Upper lobe of left lung (tissue), 6 donors: Measurements from ENCODE around the gene COL20A1. TPM values are rescaled to one million over a fixed set of nuclear protein-coding genes. Genes with fewer than 3 reads are reported as not detected.

ENCODE experiments used
- ATAC-seq, 2 donors: fragments of 200-7000 bp; cut with Tn5 transposase; one replicate each; pipeline ENCODE4 v1.9.1; 2022; ENCODE audit warnings: mild to moderate bottlenecking in 2 of 2, moderate library complexity in 2 of 2; ENCODE audit not compliant: low FRiP score in 2 of 2
- DNase-seq, 2 donors: peaks; one replicate each; pipeline ENCODE4 v3.0.0-alpha.2; 2019 to 2020
- H3K27ac ChIP-seq, 4 donors: fragments of 200-600 bp; sonication (generic); one replicate each; pipeline ENCODE4 v1.5.1; 2016 to 2019
- H3K27me3 ChIP-seq, 4 donors: fragments of 200-600 bp; sonication (generic); one replicate each; pipeline ENCODE4 v1.5.1; 2017 to 2019
- H3K36me3 ChIP-seq, 4 donors: fragments of 200-600 bp; sonication (generic); one replicate each; pipeline ENCODE4 v1.5.1; 2016 to 2019
- H3K4me1 ChIP-seq, 4 donors: fragments of 200-600 bp; sonication (generic); one replicate each; pipeline ENCODE4 v1.5.1; 2018 to 2019
- H3K4me3 ChIP-seq, 4 donors: fragments of 200-600 bp; sonication (generic); one replicate each; pipeline ENCODE4 v1.5.1; 2017 to 2019; ENCODE audit warnings: mild to moderate bottlenecking in 2 of 4, moderate library complexity in 1 of 4
- H3K9me3 ChIP-seq, 4 donors: fragments of 200-600 bp; sonication (generic); one replicate each; pipeline ENCODE4 v1.5.1; 2018 to 2019
- EP300 ChIP-seq, 4 donors: sonication (generic); formaldehyde crosslinking; IDR thresholded peaks; one replicate each; pipeline ENCODE4 v1.5.1; 2017; ENCODE audit warnings: antibody characterized with exemption in 4 of 4, control low read depth in 2 of 4
- POLR2A ChIP-seq, 4 donors: fragments of 450-650 bp; IDR thresholded peaks; one replicate each; pipeline ENCODE4 v1.5.1; 2016 to 2017; ENCODE audit warnings: antibody characterized with exemption in 4 of 4, mild to moderate bottlenecking in 2 of 4
- POLR2AphosphoS5 ChIP-seq, 2 donors: sonication (generic); formaldehyde crosslinking; IDR thresholded peaks; one replicate each; pipeline ENCODE4 v1.5.1; 2017; ENCODE audit warnings: antibody characterized with exemption in 2 of 2
- WGBS, 2 donors: methylation state at CpG; one replicate each; pipeline ENCODE4 v1.1.5; 2017 to 2018; 5-methylcytosine and 5-hydroxymethylcytosine counted together
- total RNA-seq, 6 donors: library from RNA; depleted of rRNA in 4 of 6; stranded (reverse); fragments of >200 nt in 4 of 6; gene quantifications; one replicate each; pipeline versions ENCODE4 v1.1.0 to v1.2.1, GENCODE V29; 2016 to 2021
- TF ChIP-seq, protein P1 (sequence below), 6 experiments: fragments of 450-650 bp in 4 of 6; fragments of 200-600 bp in 2 of 6; sonication (generic) in 2 of 6; IDR thresholded peaks; one replicate each; pipeline ENCODE4 v1.5.1; 2016 to 2019; ENCODE audit warnings: antibody characterized with exemption in 6 of 6
- donor health status: DM: no; HTN: no; CAD: no; lungs with moderate emphysema.
- donor health status: DM: no; HTN: yes; CAD: no; lungs with severe emphysema.

COL20A1 gene
- total RNA-seq, 6 donors from 2014 or later, result 0.03 TPM; not detected in 5

- WGBS, 2 donors, result 93 to 96% methylated on average over 8 of the region's 8 CpGs
- H3K4me1 ChIP-seq, result peaks cover 0 to 5% (median 2%) of the 10 kb centered on the region in 4 donors
- no peaks in the 10 kb centered on the region for H3K36me3 ChIP-seq
- no peaks in the 10 kb centered on the region for H3K27me3 ChIP-seq
- TF ChIP-seq POLR2AphosphoS5 (IDR thresholded peaks at IDR 0.05) (no peak), POLR2A (IDR thresholded peaks at IDR 0.05) (no peak), EP300 (IDR thresholded peaks at IDR 0.05) (no peak)
- TF ChIP-seq, protein P1, sequence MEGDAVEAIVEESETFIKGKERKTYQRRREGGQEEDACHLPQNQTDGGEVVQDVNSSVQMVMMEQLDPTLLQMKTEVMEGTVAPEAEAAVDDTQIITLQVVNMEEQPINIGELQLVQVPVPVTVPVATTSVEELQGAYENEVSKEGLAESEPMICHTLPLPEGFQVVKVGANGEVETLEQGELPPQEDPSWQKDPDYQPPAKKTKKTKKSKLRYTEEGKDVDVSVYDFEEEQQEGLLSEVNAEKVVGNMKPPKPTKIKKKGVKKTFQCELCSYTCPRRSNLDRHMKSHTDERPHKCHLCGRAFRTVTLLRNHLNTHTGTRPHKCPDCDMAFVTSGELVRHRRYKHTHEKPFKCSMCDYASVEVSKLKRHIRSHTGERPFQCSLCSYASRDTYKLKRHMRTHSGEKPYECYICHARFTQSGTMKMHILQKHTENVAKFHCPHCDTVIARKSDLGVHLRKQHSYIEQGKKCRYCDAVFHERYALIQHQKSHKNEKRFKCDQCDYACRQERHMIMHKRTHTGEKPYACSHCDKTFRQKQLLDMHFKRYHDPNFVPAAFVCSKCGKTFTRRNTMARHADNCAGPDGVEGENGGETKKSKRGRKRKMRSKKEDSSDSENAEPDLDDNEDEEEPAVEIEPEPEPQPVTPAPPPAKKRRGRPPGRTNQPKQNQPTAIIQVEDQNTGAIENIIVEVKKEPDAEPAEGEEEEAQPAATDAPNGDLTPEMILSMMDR (IDR thresholded peaks at IDR 0.05), result no peak
- H3K4me3 ChIP-seq, result no peak overlapping the region
- peak overlapping the region in 2 of 4 donors; percentile 24 to 43 for H3K27ac ChIP-seq
- ATAC-seq (no peak), DNase-seq (peak in 1 of 2 donors; percentile 58)
- peaks cover 0 to 15% (median 4%) of the 10 kb centered on the region in 4 donors for H3K9me3 ChIP-seq
Observed at GRCh38 chr20:63327231-63327745, 34.3 kb downstream of the COL20A1 start.

DNA sequence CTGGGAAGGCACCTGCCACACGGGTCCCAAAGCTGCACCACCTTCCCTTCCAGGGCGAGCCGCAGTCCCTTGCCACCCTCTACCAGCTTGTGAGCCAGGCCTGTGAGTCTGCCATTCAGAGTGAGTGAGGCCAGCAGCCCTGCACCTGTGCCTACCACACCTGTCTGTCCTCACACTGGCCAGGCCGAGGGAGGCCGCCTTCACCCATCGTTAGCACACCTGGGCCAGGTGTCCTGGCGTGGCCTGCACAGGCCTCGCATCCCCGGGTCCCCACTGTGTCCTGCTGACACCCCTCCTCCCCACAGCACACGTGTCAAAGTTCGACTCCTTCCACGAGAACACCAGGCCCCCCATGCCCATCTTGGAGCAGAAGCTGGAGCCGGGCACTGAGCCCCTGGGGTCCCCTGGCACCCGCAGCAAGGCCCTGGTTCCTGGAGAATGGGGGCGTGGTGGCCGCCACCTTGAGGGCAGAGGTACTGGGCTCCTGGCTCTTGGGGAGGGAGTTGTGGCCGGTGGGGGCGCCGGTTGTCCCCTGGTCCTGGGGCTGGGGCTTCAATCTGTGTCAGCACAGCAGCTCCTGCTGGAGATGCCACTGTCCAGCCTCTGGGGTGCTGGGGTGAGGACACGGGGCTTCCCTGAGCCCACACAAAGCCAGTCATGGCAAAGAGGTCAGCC, 35.2 kb downstream of the COL20A1 start:
- no peak for TF ChIP-seq POLR2AphosphoS5 (IDR thresholded peaks at IDR 0.05)
- TF ChIP-seq EP300 (IDR thresholded peaks at IDR 0.05), result no peak
- TF ChIP-seq, protein P1 (IDR thresholded peaks at IDR 0.05), result no peak
- TF ChIP-seq POLR2A (IDR thresholded peaks at IDR 0.05), result no peak
- WGBS, 2 donors, result 80 to 90% methylated on average over 15 to 16 of the region's 20 CpGs
- no peak for ATAC-seq
- Histone ChIP-seq H3K36me3 (no peaks in the 10 kb centered on the region), H3K27me3 (no peaks in the 10 kb centered on the region), H3K27ac (no peak overlapping the region), H3K4me3 (no peak overlapping the region), H3K4me1 (peaks cover 0 to 5% (median 2%) of the 10 kb centered on the region in 4 donors), H3K9me3 (peaks cover 0 to 19% (median 4%) of the 10 kb centered on the region in 4 donors)
- DNase-seq, result peak in 1 of 2 donors; percentile 66

DNA sequence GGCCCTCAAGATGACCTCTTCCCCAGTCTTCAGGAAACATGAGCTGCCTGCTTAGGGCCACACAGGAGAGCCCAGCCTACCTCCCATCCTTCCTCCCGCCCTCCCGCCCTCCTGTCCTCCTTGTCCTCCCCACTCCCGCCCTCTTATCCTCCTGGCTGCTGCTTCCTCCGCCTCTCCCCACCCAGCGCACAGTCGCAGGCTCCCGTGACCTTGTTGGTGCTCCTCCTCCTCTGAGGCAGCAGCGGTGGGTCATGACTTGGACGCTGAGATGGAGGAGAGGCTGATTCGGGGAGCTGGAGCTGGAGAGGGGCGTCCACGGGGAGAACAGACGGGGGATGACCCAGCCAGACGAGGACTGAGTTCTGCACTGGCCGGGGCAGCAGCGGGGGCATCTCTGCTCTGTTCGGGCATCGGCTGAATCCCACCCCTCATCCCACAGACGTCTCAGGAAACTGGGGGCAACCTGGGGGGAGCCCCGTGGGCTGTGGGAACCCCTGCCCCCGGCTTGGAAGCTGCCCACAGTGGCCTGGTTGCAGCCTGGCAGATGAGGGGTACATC, 35.8 kb downstream of the COL20A1 start:
- WGBS, 2 donors, result 50 to 74% methylated on average over 9 to 18 of the region's 21 CpGs
- TF ChIP-seq, protein P1 (IDR thresholded peaks at IDR 0.05), result no peak
- no peak for ATAC-seq
- Histone ChIP-seq H3K27ac (no peak overlapping the region), H3K4me3 (no peak overlapping the region), H3K9me3 (peaks cover 0 to 19% (median 4%) of the 10 kb centered on the region in 4 donors), H3K36me3 (no peaks in the 10 kb centered on the region), H3K27me3 (no peaks in the 10 kb centered on the region), H3K4me1 (peaks cover 0 to 5% (median 2%) of the 10 kb centered on the region in 4 donors)
- DNase-seq, result peak in 1 of 2 donors; percentile 49

DNA sequence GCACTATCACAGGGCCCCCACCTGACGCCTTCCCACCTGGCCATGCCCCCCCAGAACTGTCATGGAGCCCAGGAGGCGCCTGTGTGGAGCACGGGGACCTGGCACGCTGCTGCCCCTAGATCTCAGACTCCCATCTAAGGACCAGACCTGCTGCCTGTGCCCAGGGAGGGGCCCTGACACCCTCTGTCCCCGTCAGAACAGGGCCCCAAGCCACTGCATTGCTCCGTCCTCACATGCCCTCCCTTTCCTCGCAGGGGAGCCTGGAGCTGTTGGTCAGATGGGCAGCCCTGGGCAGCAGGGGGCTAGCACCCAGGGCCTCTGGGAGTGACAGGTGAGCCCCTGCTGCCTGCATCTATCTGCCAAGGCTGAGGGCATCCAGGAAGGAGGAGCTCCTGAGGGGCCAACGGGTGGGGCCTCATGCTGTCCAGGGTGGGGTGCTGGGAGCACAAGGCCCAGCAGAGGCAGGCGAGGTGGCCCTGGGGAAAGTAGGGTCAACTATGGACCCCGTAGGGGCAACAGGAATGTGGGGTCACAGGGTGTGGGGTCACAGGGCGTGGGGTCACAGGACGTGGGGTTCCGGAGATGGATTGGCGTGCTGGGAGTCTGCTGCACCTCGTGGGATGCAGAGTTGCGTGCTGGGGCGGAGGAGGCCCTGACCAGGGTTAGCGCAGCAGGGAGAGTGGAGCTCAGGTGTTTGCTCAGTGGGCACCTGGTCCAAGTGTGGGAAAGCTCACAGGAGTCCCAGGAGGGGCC, 36.5 kb downstream of the COL20A1 start:
- WGBS, 2 donors, result 84 to 85% methylated on average over 15 to 18 of the region's 18 CpGs
- no peak overlapping the region for H3K27ac ChIP-seq
- no peaks in the 10 kb centered on the region for H3K27me3 ChIP-seq
- no peaks in the 10 kb centered on the region for H3K36me3 ChIP-seq
- peaks cover 0 to 5% (median 2%) of the 10 kb centered on the region in 4 donors for H3K4me1 ChIP-seq
- peaks cover 0 to 19% (median 4%) of the 10 kb centered on the region in 4 donors for H3K9me3 ChIP-seq
- H3K4me3 ChIP-seq, result no peak overlapping the region
- ATAC-seq (no peak), DNase-seq (peak in 1 of 2 donors; percentile 69)
- TF ChIP-seq EP300 (IDR thresholded peaks at IDR 0.05) (no peak), POLR2AphosphoS5 (IDR thresholded peaks at IDR 0.05) (no peak), POLR2A (IDR thresholded peaks at IDR 0.05) (no peak)
- TF ChIP-seq, protein P1 (IDR thresholded peaks at IDR 0.05), result no peak
